Measurements from ENCODE around the gene CLDN16. TPM values are rescaled to one million over a fixed set of nuclear protein-coding genes. Genes with fewer than 3 reads are reported as not detected.

CLDN16 gene
- total RNA-seq, 1 donor from 2014 or later, result 0.50 TPM

- Mint-ChIP-seq H3K4me1 (ENCODE audit: low read depth, unreplicated experiment) (peaks cover 25% of the 10 kb centered on the region), H3K27ac (ENCODE audit: unreplicated experiment) (no peak overlapping the region), H3K27me3 (ENCODE audit: low read depth, unreplicated experiment) (no peaks in the 10 kb centered on the region), H3K9me3 (ENCODE audit: unreplicated experiment) (no peaks in the 10 kb centered on the region), H3K4me3 (ENCODE audit: unreplicated experiment) (no peak overlapping the region), H3K36me3 (ENCODE audit: low read depth, unreplicated experiment) (no peaks in the 10 kb centered on the region)
- Histone ChIP-seq H4K20me1 (ENCODE audit: insufficient read depth, low read length) (no peaks in the 10 kb centered on the region), H3K36me3 (ENCODE audit: insufficient read depth, low read length) (no peaks in the 10 kb centered on the region), H3K9ac (ENCODE audit: low read length) (no peak overlapping the region), H2AFZ (ENCODE audit: low read depth, low read length) (no peak overlapping the region), H3K27me3 (ENCODE audit: insufficient read depth, low read length) (no peaks in the 10 kb centered on the region), H3K27ac (ENCODE audit: low read depth, low read length) (peak overlapping the region; percentile 54), H3K9me3 (ENCODE audit: insufficient read depth, low read depth, low read length) (no peaks in the 10 kb centered on the region), H3K4me3 (ENCODE audit: insufficient read depth, low read depth, low read length) (no peak overlapping the region), H3K4me2 (ENCODE audit: low read length) (peak overlapping the region; percentile 16), H3K4me1 (ENCODE audit: insufficient read depth, low read length) (peaks cover 38% of the 10 kb centered on the region), H3K79me2 (ENCODE audit: insufficient read depth, low read length) (no peaks in the 10 kb centered on the region)
- FAIRE-seq, result peak; percentile 29
- DNase-seq (ENCODE audit: low read depth), result peak; percentile 90
- TF ChIP-seq CTCF (IDR thresholded peaks at IDR 0.05; ENCODE audit: insufficient read depth, low read depth, low read length), result no peak
- TF ChIP-seq EZH2 (IDR thresholded peaks at IDR 0.05; ENCODE audit: insufficient read depth, low read length), result no peak
These were observed 5.9 kb upstream of the CLDN16 start for GRCh38 chr3:190382082-190382481.

GRCh38 chr3:190384309-190384756 is 3.6 kb upstream of the CLDN16 start:
- Histone ChIP-seq H2AFZ (ENCODE audit: low read depth, low read length) (no peak overlapping the region), H3K27me3 (ENCODE audit: insufficient read depth, low read length) (no peaks in the 10 kb centered on the region), H3K27ac (ENCODE audit: low read depth, low read length) (peak overlapping the region; percentile 13), H3K36me3 (ENCODE audit: insufficient read depth, low read length) (no peaks in the 10 kb centered on the region), H4K20me1 (ENCODE audit: insufficient read depth, low read length) (no peaks in the 10 kb centered on the region), H3K9me3 (ENCODE audit: insufficient read depth, low read depth, low read length) (no peaks in the 10 kb centered on the region), H3K4me2 (ENCODE audit: low read length) (no peak overlapping the region), H3K4me1 (ENCODE audit: insufficient read depth, low read length) (peaks cover 40% of the 10 kb centered on the region), H3K79me2 (ENCODE audit: insufficient read depth, low read length) (no peaks in the 10 kb centered on the region), H3K9ac (ENCODE audit: low read length) (no peak overlapping the region), H3K4me3 (ENCODE audit: insufficient read depth, low read depth, low read length) (no peak overlapping the region)
- Mint-ChIP-seq H3K9me3 (ENCODE audit: unreplicated experiment) (no peaks in the 10 kb centered on the region), H3K27me3 (ENCODE audit: low read depth, unreplicated experiment) (no peaks in the 10 kb centered on the region), H3K27ac (ENCODE audit: unreplicated experiment) (no peak overlapping the region), H3K4me3 (ENCODE audit: unreplicated experiment) (no peak overlapping the region), H3K36me3 (ENCODE audit: low read depth, unreplicated experiment) (no peaks in the 10 kb centered on the region), H3K4me1 (ENCODE audit: low read depth, unreplicated experiment) (peaks cover 31% of the 10 kb centered on the region)
- TF ChIP-seq CTCF (IDR thresholded peaks at IDR 0.05; ENCODE audit: insufficient read depth, low read depth, low read length) (peak; percentile 37), EZH2 (IDR thresholded peaks at IDR 0.05; ENCODE audit: insufficient read depth, low read length) (no peak)
- FAIRE-seq, result no peak
- DNase-seq (ENCODE audit: low read depth), result peak; percentile 46
